Tibial nerve (tissue), 4 donors: ENCODE measurements around the gene EPS8. TPM values are rescaled to one million over a fixed set of nuclear protein-coding genes. Genes with fewer than 3 reads are reported as not detected.

Experiments
- DNase-seq, 2 donors: peaks; one replicate each; pipeline ENCODE4 v3.0.0-alpha.2; 2019; ENCODE audit warnings: low spot score in 2 of 2
- H3K27ac ChIP-seq, 4 donors: fragments of 200-600 bp; sonication (generic) in 3 of 4; one replicate each; pipeline ENCODE4 v1.5.1; 2017 to 2019; ENCODE audit warnings: mild to moderate bottlenecking in 1 of 4
- H3K27me3 ChIP-seq, 2 donors: fragments of 200-600 bp; sonication (generic) in 1 of 2; one replicate each; pipeline versions ENCODE4 v1.5.1 to v1.6.0; 2017 to 2019
- H3K36me3 ChIP-seq, 3 donors: fragments of 200-600 bp; sonication (generic); one replicate each; pipeline ENCODE4 v1.5.1; 2018 to 2019
- H3K4me1 ChIP-seq, 4 donors: fragments of 200-600 bp; sonication (generic) in 3 of 4; one replicate each; pipeline ENCODE4 v1.5.1; 2017 to 2019
- H3K4me3 ChIP-seq, 4 donors: fragments of 200-600 bp; sonication (generic) in 3 of 4; one replicate each; pipeline ENCODE4 v1.5.1; 2017 to 2019; ENCODE audit warnings: mild to moderate bottlenecking in 1 of 4, moderate library complexity in 1 of 4
- H3K9me3 ChIP-seq, 4 donors: fragments of 200-600 bp; sonication (generic) in 3 of 4; one replicate each; pipeline ENCODE4 v1.5.1; 2017 to 2019
- CTCF ChIP-seq, 5 experiments: fragments of 200-600 bp in 3 of 5; fragments of 450-650 bp in 2 of 5; sonication (generic) in 3 of 5; IDR thresholded peaks; one replicate each; pipeline ENCODE4 v1.5.1; 2016 to 2019; ENCODE audit warnings: antibody characterized with exemption in 5 of 5, mild to moderate bottlenecking in 3 of 5, moderate library complexity in 2 of 5
- EP300 ChIP-seq, 2 donors: sonication (generic); formaldehyde crosslinking; IDR thresholded peaks; one replicate each; pipeline ENCODE4 v1.6.1; 2017; ENCODE audit warnings: antibody characterized with exemption in 2 of 2, mild to moderate bottlenecking in 1 of 2
- POLR2A ChIP-seq, 2 donors: fragments of 450-650 bp; IDR thresholded peaks; one replicate each; pipeline ENCODE4 v1.6.1; 2017; ENCODE audit warnings: antibody characterized with exemption in 2 of 2, mild to moderate bottlenecking in 2 of 2, moderate library complexity in 2 of 2
- WGBS, 2 donors: methylation state at CpG; one replicate each; pipeline ENCODE4 v1.1.5; 2018; 5-methylcytosine and 5-hydroxymethylcytosine counted together
- total RNA-seq, 4 donors: library from RNA; depleted of rRNA; stranded (reverse); fragments of >200 nt; gene quantifications; one replicate each; pipeline ENCODE4 v1.1.0, GENCODE V29; 2016

EPS8 gene
- total RNA-seq, 4 donors from 2014 or later, result 153 to 215 (median 193) TPM

DNA sequence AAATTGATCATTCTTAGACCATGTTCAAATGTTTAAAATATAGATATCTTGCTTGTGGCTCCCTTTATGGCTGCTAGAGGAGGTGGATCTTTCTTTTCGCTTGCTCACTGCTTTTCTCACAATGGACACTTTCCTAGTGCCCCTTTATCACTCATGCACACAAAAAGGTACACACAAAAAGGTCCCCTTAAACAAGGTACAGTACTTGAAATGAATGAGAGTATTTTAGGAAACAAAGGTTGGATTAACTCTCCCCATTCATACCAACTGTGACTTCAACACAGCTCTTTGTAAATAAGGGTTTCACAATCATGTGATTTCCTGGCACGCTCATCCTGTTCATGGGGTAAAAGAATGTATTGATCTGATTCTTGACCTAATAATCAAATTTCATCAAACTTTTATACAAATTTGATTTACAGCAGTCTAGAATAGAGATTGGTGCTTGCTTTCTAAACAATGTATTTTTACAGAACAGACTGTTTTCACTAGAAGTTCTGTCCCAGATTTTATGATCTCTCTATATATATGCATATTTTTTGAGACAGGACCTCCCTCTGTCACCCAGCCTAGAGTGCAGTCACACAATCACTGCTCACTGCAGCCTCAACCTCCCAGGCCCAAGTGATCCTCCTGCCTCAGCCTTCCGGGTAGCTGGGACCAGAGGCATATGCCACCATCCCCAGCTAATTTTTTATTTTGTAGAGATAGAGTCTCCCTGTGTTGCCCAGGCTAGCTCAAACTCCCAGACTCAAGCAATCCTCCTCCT is 34.4 kb upstream of the EPS8 start:
- TF ChIP-seq EP300 (IDR thresholded peaks at IDR 0.05), result no peak
- no peak for TF ChIP-seq POLR2A (IDR thresholded peaks at IDR 0.05)
- no peak for TF ChIP-seq CTCF (IDR thresholded peaks at IDR 0.05)
- no peaks in the 10 kb centered on the region for H3K36me3 ChIP-seq
- no peak overlapping the region for H3K27ac ChIP-seq
- no peaks in the 10 kb centered on the region for H3K4me1 ChIP-seq
- DNase-seq, result no peak
- WGBS, 2 donors, result 72 to 82% methylated on average over 3 of the region's 3 CpGs
- H3K27me3 ChIP-seq, result no peaks in the 10 kb centered on the region
- no peak overlapping the region for H3K4me3 ChIP-seq
- H3K9me3 ChIP-seq, result no peaks in the 10 kb centered on the region

DNA sequence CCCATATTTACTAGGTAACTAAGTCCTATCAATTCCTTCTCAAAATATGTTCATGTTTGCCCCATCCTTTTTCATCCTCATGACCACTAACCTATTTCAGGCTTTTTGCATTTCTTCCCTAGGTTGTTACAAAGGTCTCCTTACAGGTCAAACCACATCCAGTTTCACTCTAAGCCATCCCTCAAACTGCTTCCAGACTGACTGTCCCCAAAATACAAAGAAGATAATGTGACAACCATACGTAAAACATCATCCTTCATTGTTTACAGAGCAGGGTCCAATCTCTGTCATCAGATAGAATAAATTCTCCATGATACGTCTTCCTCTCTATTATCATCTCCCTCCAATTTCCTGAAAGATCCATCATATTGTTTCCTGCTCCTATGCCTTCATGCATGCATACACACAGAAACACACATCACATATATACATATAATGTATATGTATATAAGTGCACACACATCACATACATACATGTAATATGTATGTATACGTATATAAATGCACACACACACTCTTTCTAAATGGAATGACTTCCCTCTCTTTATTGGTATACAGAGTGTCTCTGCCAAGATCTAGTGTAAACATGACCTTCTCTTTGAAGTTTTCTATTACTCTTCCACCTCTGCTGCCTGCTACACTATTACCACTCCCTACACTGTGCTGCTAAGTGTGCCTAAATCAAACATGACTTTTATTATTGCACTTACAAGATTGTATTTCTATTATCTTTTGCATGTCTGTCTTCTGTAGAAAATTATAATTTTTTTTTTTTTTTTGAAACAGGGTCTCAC is 30.7 kb upstream of the EPS8 start:
- TF ChIP-seq POLR2A (IDR thresholded peaks at IDR 0.05), result no peak
- no peak for TF ChIP-seq EP300 (IDR thresholded peaks at IDR 0.05)
- TF ChIP-seq CTCF (IDR thresholded peaks at IDR 0.05), result no peak
- Histone ChIP-seq H3K9me3 (peaks cover 0 to 11% (median 4%) of the 10 kb centered on the region in 4 donors), H3K27me3 (no peaks in the 10 kb centered on the region), H3K36me3 (no peaks in the 10 kb centered on the region), H3K27ac (no peak overlapping the region), H3K4me1 (no peaks in the 10 kb centered on the region), H3K4me3 (no peak overlapping the region)
- WGBS, 2 donors, result 89% methylated on average over 3 of the region's 3 CpGs
- DNase-seq, result no peak

DNA sequence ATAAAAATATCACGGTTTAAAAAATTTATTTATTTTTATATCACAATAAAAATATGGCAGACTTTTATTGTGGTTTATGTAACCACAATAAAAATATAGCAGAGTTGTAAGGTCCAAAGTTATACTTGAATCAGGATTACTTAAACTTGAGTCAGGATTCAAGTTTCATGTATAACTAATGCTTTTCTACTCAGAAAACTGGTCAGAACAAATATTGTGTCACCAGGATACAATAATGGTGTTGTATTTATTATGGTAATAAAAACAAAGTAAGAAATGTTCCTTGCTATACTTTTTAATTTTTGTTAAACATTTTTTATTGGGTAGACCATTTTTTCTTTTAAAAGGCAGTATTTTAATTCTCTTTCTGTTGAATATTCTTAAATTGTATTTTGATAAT is 29.2 kb upstream of the EPS8 start:
- no peaks in the 10 kb centered on the region for H3K4me1 ChIP-seq
- H3K27me3 ChIP-seq, result no peaks in the 10 kb centered on the region
- no peak overlapping the region for H3K27ac ChIP-seq
- no peaks in the 10 kb centered on the region for H3K36me3 ChIP-seq
- TF ChIP-seq EP300 (IDR thresholded peaks at IDR 0.05) (no peak), POLR2A (IDR thresholded peaks at IDR 0.05) (no peak), CTCF (IDR thresholded peaks at IDR 0.05) (no peak)
- WGBS, 2 donors, result 84 to 93% methylated on average over 1 of the region's 1 CpG
- H3K4me3 ChIP-seq, result no peak overlapping the region
- no peak for DNase-seq
- H3K9me3 ChIP-seq, result peaks cover 0 to 11% (median 4%) of the 10 kb centered on the region in 4 donors

- H3K4me3 ChIP-seq, result no peak overlapping the region
- no peak overlapping the region for H3K27ac ChIP-seq
- H3K9me3 ChIP-seq, result peaks cover 0 to 11% (median 4%) of the 10 kb centered on the region in 4 donors
- WGBS, 2 donors, result 95% methylated on average over 2 of the region's 2 CpGs
- H3K36me3 ChIP-seq, result no peaks in the 10 kb centered on the region
- DNase-seq, result no peak
- peaks cover 0 to 12% (median 0%) of the 10 kb centered on the region in 4 donors for H3K4me1 ChIP-seq
- no peaks in the 10 kb centered on the region for H3K27me3 ChIP-seq
- no peak for TF ChIP-seq EP300 (IDR thresholded peaks at IDR 0.05)
- TF ChIP-seq CTCF (IDR thresholded peaks at IDR 0.05), result no peak
- no peak for TF ChIP-seq POLR2A (IDR thresholded peaks at IDR 0.05)
Measured at GRCh38 chr12:15815730-15816129, 26.5 kb upstream of the EPS8 start.
